ENCODE measurements around the gene UBE2QL1.

UBE2QL1 gene

DNA sequence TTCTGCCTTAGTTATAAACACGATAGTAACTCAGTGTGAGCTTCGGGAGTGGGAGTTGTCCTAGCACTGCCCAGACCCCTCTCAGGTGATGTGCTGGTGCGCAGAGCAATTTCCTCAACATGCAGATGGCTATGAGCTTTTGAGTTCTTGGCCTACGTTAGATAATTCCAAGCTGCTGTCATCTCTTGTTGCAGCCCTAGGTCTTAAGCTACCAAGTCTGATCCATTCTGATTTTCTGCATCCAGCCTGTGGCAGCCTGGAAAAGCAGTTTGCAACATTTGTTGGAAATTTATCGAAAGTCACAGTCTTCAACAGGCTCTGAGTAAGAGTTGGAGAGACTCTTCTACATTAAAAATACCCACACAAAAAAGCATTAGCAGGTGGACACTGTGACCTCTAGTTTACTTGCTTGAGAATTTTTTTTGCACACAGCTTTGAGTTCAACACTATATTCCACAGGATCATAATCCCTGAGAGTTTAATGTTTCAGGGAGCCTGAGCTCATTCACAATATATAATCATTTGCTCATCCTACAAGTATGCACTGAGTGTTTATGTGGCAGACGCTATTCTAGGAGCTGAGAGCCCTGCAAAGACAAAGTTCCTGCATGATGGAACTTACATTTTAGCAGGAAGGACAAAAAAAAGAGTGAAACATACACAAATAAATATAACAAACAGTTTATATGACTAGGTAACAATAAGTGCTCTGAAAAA, 91.6 kb downstream of the UBE2QL1 start:
- DNase-seq, result no peak

GRCh38 chr5:6541256-6542013, 92.8 kb downstream of the UBE2QL1 start:
- DNase-seq, result no peak

DNA sequence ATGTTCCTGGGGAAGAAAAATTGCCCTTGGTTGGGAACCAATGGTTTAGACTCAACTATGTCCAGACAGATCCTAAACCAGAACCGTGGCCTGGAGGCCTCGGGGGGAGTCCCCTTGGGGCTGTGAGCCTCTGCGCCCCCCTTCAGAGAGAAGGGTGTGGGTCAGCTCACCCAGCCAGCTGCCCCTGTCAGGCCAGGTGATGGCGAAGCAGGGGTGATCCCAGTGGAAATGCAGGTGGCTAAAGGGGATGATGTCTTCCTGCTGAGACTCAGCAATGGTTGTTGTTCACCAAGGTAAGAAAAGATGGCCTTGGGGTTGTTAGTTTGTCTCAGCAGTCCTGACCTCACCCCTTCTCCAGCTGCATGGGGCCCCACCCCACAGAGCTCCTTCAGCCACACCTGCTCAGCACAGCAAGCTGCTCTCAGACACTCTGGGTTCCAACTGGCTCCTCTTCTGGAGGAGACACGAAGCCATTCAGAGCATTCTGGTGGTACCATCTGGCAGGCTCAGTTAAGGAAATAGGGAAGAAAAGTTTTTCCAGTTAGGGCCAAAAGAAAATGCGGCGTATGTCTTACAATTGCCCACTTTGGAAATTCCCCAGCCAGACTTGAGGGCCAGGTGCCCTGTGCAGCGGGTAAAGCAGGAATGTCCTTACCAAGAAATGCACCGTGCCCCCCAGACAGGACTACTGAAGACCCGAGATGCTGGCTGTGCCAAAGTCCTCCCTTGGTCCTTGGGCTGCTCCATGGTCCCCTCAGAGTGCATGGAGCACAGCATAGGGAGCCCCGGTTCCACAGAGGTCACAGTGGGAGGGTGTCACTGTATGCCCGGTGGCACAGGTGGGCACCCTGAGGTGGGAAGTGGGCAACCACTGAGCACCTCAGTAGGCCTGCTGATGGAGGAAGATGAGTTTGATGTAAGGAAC, 94.0 kb downstream of the UBE2QL1 start:
- DNase-seq, result no peak

- no peak for DNase-seq
Measured at GRCh38 chr5:6543346-6543730, 94.7 kb downstream of the UBE2QL1 start.

DNA sequence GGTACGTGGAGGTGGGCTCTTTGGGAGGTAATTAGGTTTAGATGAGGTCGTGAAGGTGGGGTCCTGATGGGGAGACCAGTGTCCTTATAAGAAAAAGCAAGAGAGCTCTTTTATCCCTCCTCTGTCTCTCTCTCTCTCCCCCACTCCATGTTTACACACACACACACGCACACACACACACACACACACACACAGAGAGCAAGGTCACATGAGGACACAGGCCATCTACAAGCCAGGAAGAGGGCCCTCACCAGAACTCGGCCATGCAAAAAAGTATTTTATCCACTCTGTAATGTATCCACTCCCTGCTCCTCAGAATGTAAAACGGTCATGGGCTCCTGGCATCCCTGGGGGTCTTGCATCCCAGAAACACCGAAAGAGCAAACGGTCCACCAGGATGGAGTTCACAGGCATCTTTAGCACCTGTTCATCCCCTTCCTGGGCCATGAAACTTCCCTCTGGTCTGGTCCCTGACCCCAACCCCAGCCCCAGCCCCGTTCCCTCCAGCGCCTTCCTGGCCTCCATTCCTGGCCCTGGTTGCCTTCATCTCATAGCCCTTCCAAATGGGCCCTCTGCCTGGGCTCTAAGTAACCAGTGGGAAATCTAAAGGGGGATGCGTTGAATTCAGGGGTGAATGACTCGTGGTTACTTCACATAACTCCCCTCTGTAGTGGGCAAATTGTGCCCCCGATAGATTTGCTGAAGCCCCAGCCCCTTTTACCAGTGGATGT, 95.3 kb downstream of the UBE2QL1 start:
- no peak for DNase-seq

All from activated CD4-positive, alpha-beta T cell treated with anti-CD3 and anti-CD28 coated beads for 48 hours (primary cell).